ENCODE results near the gene BHMT. TPM values are rescaled to one million over a fixed set of nuclear protein-coding genes. Genes with fewer than 3 reads are reported as not detected.

Gene BHMT
- total and polyA plus RNA-seq, 9 of the 15 experiments (the other 6 are each of a cell fraction or from before 2014, with no cell fraction given), result not detected

DNA sequence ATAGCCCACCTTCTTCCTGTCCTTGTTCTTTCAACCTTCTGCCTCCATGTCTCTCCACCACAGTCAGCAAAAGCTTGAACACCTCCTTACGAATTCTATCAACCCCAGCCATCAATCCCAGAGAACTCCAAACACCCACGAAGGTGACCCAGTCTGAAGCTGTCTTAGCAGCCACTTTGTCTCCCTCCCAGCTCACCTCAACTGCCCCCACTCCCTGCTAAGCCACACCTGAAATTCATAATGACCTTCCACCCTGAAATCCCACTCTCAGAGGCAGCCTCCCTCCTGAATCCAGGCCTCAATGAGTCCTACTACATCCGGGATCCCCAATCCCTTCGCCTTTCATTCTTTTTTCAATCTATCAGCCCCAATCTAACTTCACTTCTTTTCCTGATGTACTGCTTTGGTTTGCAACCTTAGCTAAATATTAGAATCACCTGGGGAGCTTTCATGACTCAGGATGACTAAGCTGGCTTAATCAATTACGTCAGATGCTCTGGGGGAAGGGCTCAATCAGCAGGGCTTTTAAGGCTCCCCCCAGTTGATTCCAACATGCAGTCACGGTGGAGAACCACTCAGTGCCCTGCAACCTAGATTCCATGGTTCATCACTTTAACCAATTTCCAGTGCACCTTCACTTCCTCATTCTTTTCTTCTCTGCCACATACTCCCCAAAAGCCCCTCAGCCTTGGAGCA lies 32.2 kb downstream of the BHMT start (continued):
- TF ChIP-seq, protein P1, sequence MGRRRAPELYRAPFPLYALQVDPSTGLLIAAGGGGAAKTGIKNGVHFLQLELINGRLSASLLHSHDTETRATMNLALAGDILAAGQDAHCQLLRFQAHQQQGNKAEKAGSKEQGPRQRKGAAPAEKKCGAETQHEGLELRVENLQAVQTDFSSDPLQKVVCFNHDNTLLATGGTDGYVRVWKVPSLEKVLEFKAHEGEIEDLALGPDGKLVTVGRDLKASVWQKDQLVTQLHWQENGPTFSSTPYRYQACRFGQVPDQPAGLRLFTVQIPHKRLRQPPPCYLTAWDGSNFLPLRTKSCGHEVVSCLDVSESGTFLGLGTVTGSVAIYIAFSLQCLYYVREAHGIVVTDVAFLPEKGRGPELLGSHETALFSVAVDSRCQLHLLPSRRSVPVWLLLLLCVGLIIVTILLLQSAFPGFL (CRISPR knock-in tag; IDR thresholded peaks at IDR 0.05), result no peak
- TF ChIP-seq RBM15 (IDR thresholded peaks at IDR 0.05; ENCODE audit: insufficient read depth, low read length) (no peak), SREBF1 (IDR thresholded peaks at IDR 0.05; ENCODE audit: borderline replicate concordance, low read depth, low read length) (no peak), PTTG1 (tag; IDR thresholded peaks at IDR 0.05; ENCODE audit: low read depth) (no peak), MAFK (IDR thresholded peaks at IDR 0.05; ENCODE audit: low read length) (peak; percentile 59), POLR2H (tag; IDR thresholded peaks at IDR 0.05; ENCODE audit: low read depth) (no peak), CXXC5 (CRISPR knock-in tag; IDR thresholded peaks at IDR 0.05) (no peak), PRMT5 (CRISPR knock-in tag; IDR thresholded peaks at IDR 0.05) (no peak), CBX1 (IDR thresholded peaks at IDR 0.05; ENCODE audit: low read depth) (no peak), SMAD4 (CRISPR knock-in tag; conservative IDR thresholded peaks at IDR 0.05) (no peak)
- TF ChIP-seq, protein P2, sequence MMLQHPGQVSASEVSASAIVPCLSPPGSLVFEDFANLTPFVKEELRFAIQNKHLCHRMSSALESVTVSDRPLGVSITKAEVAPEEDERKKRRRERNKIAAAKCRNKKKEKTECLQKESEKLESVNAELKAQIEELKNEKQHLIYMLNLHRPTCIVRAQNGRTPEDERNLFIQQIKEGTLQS (IDR thresholded peaks at IDR 0.05), result peak; percentile 93
- TF ChIP-seq, protein P2 (CRISPR knock-in tag; conservative IDR thresholded peaks at IDR 0.05), result no peak
- TF ChIP-seq, protein P3, sequence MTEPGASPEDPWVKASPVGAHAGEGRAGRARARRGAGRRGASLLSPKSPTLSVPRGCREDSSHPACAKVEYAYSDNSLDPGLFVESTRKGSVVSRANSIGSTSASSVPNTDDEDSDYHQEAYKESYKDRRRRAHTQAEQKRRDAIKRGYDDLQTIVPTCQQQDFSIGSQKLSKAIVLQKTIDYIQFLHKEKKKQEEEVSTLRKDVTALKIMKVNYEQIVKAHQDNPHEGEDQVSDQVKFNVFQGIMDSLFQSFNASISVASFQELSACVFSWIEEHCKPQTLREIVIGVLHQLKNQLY (CRISPR knock-in tag; conservative IDR thresholded peaks at IDR 0.05), result no peak
- TF ChIP-seq, protein P4, sequence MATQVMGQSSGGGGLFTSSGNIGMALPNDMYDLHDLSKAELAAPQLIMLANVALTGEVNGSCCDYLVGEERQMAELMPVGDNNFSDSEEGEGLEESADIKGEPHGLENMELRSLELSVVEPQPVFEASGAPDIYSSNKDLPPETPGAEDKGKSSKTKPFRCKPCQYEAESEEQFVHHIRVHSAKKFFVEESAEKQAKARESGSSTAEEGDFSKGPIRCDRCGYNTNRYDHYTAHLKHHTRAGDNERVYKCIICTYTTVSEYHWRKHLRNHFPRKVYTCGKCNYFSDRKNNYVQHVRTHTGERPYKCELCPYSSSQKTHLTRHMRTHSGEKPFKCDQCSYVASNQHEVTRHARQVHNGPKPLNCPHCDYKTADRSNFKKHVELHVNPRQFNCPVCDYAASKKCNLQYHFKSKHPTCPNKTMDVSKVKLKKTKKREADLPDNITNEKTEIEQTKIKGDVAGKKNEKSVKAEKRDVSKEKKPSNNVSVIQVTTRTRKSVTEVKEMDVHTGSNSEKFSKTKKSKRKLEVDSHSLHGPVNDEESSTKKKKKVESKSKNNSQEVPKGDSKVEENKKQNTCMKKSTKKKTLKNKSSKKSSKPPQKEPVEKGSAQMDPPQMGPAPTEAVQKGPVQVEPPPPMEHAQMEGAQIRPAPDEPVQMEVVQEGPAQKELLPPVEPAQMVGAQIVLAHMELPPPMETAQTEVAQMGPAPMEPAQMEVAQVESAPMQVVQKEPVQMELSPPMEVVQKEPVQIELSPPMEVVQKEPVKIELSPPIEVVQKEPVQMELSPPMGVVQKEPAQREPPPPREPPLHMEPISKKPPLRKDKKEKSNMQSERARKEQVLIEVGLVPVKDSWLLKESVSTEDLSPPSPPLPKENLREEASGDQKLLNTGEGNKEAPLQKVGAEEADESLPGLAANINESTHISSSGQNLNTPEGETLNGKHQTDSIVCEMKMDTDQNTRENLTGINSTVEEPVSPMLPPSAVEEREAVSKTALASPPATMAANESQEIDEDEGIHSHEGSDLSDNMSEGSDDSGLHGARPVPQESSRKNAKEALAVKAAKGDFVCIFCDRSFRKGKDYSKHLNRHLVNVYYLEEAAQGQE (IDR thresholded peaks at IDR 0.05; ENCODE audit: borderline replicate concordance), result no peak
- TF ChIP-seq, protein P4 (CRISPR knock-in tag; IDR thresholded peaks at IDR 0.05; ENCODE audit: low read depth), result no peak
